GM19193 (cell line): ENCODE results near the gene EMD.
A peak's percentile ranks its signal among the peaks of the same experiment; 100 is the strongest.

Source experiments
- POLR2A ChIP-seq: IDR thresholded peaks from 4 replicates; pipeline ENCODE4 v1.6.1; 2011; ENCODE audit not compliant: insufficient read depth, insufficient read length; ENCODE audit errors: extremely low read depth

EMD gene

DNA sequence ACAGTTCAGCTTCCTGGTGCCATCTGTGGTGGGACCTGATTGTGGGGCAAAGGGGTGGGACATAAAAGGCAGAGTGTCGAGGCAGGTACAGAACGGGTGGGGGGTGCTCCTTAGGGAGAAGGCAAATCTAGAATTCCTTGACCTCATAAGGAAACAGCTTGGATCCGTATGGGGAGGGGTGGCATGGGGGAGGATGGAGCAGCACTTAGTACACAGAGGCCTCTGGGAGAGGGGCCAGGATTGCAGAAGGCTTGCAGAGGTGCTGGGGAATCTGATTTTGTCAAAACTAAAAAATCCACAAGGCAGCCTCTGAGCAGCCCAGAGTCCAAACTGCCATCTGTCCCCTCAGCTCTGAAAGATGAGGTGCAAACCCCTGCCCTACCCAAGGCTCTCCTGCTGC is 2.3 kb upstream of the EMD start:
- no peak for TF ChIP-seq POLR2A

DNA sequence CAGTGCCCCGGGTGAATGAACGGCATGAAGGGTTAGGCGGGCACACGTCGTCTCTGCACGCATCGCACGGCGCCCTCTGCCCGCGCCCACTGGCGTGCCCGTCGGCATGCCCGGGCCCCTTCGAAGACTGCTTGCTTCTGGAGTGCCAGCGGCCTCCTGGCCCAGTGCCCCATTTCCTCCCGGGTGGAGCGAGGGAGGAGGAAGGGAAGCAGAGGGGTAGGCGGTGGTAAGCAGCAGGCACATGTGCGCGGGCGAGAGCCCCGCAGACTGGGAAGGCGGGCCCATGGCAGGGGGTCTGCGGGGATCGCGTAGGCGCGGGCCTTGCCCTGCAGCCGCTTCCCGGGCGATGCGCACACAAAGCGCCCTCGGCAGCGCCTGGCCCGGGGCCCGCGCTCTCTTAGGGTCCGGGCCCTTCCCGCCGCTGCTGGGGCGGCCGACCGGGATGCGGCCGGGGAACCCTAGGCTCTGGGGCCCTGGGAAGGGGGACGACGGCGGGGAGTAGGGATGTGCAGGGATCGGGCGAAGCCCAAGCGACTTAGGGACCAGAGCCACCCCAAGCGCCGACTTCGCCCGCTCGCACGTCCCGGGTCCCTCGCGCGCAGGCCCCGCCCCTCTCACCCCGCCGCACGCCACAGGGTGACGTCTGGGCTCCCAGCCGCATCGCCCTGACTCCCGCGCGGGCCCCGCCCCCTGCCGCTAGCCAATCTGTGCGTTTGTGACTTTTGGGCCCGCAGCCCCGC is 866 bp upstream of the EMD start:
- peak; percentile 55 for TF ChIP-seq POLR2A

DNA sequence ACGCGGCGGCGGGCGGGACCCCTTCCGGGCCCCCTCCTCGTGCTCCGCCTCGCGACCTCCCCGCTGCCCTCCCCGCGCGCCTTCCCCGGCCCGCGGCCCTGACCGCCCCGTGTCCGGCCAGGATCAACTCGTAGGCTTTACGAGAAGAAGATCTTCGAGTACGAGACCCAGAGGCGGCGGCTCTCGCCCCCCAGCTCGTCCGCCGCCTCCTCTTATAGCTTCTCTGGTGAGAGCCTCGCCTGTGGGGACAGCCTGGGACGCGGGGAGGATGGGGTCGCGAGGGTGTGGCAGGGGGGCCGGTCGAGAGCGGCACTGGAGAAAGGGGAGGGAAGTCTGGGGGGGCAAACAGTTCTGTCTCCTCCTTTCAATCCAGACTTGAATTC is 465 bp downstream of the EMD start:
- no peak for TF ChIP-seq POLR2A

DNA sequence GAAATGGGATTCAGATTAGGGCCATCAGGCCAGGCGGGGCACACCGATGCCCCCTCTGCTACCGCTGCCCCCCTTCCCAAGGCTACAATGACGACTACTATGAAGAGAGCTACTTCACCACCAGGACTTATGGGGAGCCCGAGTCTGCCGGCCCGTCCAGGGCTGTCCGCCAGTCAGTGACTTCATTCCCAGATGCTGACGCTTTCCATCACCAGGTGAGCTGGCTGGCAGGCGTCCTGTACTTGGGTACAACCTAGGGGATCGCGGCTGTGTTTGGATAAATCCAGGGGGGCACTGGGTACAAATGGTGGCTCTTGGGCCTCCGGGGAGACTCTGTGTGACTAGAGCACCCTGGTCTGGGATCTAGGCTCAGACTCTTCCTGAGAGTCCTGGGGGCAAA is 1.1 kb downstream of the EMD start:
- no peak for TF ChIP-seq POLR2A

GRCh38 chrX:154380787-154381186 is 1.7 kb downstream of the EMD start:
- no peak for TF ChIP-seq POLR2A

GRCh38 chrX:154381271-154381670 is 2.2 kb downstream of the EMD start:
- TF ChIP-seq POLR2A: no peak

DNA sequence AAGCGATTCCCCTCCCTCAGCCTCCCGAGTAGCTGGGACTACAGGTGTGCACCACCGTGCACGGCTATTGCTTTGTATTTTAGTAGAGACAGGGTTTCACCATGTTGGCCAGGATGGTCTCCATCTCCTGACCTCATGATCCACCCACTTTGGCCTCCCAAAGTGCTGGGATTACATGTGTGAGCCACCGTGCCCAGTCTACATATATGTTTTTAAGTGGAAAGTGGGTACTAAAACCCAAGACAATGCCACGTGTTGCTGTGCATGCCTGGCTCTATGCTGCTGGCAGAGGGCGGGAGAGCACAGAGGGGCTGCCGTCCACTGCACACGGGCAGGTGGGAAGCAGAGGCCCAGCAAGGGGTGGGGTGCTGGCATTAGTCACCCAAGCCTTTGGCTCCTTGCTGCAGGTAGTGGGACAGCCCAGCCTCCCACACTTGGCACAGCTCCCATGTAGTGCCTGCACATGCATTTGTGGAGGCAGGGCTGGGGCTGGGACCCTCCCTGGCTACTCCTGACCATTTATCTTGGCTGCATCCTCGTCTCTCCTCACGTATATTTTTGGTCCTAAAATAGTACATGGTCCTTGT is 3.5 kb downstream of the EMD start:
- no peak for TF ChIP-seq POLR2A

DNA sequence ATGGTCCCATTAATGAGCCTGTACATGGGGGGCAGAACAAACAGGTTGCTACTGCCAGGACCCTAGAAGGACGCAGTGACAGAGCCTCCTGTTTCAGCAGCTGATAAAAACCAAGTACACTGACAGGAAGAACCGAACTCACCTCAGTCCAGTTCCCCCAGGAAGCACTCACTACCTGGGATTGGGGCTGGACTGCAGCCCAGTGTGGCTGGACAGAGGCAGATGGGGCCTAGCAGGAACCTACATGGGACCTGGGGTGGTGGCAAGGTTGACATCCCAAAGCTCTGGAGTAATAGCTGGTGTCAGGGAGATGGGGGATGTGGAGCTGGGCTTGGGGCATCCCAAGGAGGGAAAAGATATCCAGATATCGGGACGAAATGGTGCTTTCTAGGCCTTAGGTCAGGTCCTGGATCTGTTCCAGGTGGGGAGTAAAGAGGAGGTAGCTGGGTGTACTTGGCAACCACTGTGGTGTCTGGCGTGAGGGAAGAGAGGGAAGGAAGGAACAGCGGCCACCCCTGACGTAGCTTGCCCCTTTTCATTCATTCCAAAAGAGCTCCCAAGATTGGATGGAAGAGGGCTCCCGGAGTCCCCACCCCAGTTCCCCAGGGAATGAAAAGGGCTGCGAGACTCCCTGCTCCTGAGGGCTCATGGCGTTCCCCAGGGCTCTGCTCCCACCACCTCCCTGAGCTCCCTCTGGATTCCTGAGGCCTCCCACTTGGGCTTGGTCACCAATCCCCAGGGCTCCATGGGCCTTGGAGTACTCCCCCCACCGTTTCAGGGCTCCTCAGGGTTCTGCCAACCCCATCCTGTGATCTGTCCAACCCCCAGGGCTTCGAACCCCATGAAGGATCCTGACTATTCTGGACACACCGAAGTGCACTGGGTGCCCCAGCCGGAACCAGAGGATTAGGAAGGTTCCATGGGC is 4.5 kb downstream of the EMD start:
- TF ChIP-seq POLR2A: no peak

- TF ChIP-seq POLR2A: no peak
Measured at GRCh38 chrX:154384284-154384892, 5.3 kb downstream of the EMD start.

DNA sequence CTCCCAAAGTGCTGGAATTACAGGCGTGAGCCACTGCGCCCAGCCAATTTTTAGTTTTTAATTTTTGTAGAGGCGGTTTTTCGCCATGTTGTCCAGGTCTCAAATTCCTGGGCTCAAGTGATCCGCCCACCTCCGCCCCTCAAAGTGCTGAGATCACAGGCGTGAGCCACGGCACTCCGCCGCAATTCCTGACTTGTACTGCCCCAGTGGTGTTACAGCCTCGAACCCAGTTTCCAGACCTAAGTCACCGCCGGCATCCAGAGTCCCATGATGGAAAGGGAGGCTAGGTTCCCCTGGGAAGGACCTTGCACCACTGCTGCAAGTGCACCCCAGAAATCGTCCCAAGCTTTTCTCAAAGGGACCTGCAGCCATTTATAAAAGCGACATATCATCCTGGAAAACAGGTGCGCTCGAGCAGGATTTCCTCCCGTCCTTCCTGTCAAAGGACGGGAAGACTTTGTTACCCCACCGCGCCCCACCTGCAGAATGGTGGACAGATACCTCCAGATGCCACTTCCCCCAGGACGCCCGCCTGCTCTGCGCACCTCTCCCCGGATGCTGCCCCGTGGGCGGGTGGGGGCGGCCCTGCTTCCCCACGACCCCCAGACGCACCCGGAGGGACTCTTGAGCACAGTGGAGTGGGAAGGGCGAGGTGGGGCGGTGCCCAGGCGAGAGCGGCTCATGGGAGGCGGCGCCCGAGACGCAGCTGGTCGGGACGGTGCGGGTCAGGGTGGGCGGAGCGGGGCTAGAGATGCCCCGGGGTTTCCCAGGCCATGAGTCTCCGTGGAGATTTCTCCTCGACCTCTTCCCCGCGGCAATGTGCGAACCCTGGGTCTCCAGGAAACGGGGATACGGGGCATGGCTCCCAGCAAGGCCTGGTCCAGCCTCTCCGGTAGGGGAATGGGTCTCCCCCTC is 18.1 kb downstream of the EMD start:
- no peak for TF ChIP-seq POLR2A

GRCh38 chrX:154397888-154398667 is 19.0 kb downstream of the EMD start, which contains the start of gene RPL10:
RPL10 (plus strand) TSS chrX:154398377; CDS start chrX:154398520, 143 bp downstream.
- TF ChIP-seq POLR2A: peak; percentile 99

GRCh38 chrX:154398668-154399526 is 19.8 kb downstream of the EMD start:
- TF ChIP-seq POLR2A: no peak
